ENCODE results near the gene KISS1R.

Gene KISS1R

GRCh38 chr19:920051-920864 is 3.1 kb downstream of the KISS1R start:
- peak in 1 of 2 donors; percentile 50 for DNase-seq (ENCODE audit: low read depth in 2 of 2)

DNA sequence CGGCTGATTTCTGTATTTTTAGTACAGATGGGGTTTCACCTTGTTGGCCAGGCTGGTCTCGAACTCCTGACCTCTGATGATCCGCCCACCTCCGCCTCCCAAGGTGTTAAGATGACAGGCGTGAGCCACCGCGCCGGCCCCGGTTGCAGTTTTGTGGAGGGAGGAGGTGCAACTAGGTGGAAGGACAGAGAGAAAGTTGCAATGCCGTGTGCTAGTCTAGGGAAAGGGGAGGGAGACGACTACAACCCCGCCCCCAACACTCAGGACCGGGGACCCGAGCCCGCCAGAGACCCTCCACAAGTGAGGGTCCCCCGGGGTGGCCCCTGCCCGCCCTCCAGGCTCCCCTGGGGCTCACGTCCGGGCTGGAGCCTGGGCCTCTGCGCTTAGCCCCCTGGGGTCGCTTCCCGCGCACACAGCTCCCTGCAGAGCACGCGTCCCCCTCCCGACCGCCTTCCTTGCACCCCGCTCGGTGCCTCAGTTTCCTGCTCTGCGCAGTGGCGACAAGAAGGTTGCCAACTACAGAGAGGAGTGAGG is 7.5 kb downstream of the KISS1R start:
- no peak for DNase-seq (ENCODE audit: low read depth in 2 of 2)

GRCh38 chr19:925087-925525 is 8.0 kb downstream of the KISS1R start:
- DNase-seq (ENCODE audit: low read depth in 2 of 2), result no peak

- DNase-seq (ENCODE audit: low read depth in 2 of 2), result peak; percentile 41 to 56
Measured at GRCh38 chr19:925526-926322, 8.6 kb downstream of the KISS1R start, which contains the start of gene ARID3A. Gene ARID3A (plus strand): TSS chr19:926035. CDS start chr19:929529, 3,494 bp downstream.

DNA sequence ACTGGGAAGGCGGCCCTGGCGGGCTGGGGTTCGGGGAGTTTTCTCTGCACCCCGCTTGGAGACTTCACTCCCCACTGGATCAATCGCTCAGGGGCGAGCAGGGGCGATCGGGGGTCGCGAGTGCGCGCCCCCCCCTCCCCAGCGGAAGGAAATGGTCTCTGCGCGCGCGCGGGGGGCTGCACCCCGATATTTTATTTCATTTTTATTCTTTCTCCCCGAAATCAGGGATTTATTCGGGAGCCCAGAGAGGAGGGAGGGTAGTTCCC is 9.1 kb downstream of the KISS1R start:
- no peak for DNase-seq (ENCODE audit: low read depth in 2 of 2)

DNA sequence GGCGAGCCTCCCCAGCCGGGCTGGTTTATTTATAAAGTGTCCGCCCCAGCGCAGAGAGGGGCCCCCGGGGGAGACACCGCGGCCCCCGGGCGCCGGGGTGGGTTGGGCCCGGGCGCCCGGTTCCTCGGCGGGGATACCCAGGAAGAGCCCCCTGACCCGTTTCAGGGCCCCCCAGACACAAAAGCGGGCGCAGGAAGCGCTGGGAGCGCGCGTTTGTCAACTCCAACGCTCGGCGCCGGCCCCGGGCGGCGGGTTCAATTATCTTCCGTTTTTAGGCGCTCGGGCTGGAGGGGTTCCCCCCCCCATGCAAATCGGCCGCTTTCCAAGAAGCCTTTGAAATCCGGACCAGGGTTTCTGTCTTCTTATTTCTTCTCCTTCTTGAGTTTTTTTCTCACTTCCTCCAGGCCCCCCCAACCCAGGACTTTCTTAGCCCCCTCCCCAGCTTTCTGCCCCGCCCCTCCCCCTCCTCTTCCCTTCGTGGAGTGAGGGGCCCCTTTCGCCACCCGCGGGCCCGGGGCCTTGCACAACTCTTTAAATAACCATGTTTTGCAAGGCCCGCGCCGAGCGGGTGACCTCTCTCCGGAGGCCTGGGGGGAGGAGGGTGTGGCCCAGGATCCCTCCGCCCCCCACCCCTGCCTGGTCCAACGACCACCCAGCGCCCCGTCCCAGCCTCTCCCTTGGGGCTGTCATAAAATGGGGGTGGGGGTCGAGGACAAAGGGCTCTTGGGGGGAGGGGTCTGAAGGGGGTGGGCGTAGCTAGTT is 9.6 kb downstream of the KISS1R start:
- no peak for DNase-seq (ENCODE audit: low read depth in 2 of 2)

- no peak for DNase-seq (ENCODE audit: low read depth in 2 of 2)
Measured at GRCh38 chr19:927351-927779, 10.2 kb downstream of the KISS1R start.

GRCh38 chr19:927780-928401 is 10.8 kb downstream of the KISS1R start:
- DNase-seq (ENCODE audit: low read depth in 2 of 2), result no peak

GRCh38 chr19:928471-929202 is 11.5 kb downstream of the KISS1R start:
- no peak for DNase-seq (ENCODE audit: low read depth in 2 of 2)

DNA sequence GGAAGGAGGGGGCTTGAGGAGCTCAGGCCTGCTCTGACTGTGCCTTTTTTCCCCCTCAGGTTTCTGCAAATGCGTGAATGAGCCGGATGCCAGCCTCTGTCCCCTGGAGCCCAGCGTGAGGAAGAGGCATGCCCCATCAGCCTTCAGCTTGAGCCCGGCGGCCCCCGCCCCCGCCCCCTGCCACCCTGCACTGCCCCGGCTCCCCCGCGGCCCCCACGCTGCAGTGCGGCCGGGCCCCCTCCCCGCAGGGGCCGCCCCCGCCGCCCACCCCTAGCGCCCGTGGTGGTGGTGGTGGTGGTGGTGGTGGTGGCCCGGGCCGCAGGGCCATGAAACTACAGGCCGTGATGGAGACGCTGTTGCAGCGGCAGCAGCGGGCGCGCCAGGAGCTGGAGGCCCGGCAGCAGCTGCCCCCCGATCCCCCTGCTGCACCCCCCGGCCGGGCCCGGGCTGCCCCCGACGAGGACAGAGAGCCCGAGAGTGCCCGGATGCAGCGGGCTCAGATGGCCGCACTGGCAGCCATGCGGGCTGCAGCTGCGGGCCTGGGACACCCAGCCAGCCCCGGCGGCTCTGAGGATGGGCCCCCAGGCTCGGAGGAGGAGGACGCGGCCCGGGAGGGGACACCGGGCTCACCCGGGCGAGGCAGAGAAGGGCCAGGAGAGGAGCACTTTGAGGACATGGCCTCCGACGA is 12.2 kb downstream of the KISS1R start:
- DNase-seq (ENCODE audit: low read depth in 2 of 2), result no peak

- DNase-seq (ENCODE audit: low read depth in 2 of 2), result no peak
Measured at GRCh38 chr19:929891-930258, 12.7 kb downstream of the KISS1R start.

- DNase-seq (ENCODE audit: low read depth in 2 of 2), result no peak
Measured at GRCh38 chr19:931860-932647, 14.9 kb downstream of the KISS1R start.

DNA sequence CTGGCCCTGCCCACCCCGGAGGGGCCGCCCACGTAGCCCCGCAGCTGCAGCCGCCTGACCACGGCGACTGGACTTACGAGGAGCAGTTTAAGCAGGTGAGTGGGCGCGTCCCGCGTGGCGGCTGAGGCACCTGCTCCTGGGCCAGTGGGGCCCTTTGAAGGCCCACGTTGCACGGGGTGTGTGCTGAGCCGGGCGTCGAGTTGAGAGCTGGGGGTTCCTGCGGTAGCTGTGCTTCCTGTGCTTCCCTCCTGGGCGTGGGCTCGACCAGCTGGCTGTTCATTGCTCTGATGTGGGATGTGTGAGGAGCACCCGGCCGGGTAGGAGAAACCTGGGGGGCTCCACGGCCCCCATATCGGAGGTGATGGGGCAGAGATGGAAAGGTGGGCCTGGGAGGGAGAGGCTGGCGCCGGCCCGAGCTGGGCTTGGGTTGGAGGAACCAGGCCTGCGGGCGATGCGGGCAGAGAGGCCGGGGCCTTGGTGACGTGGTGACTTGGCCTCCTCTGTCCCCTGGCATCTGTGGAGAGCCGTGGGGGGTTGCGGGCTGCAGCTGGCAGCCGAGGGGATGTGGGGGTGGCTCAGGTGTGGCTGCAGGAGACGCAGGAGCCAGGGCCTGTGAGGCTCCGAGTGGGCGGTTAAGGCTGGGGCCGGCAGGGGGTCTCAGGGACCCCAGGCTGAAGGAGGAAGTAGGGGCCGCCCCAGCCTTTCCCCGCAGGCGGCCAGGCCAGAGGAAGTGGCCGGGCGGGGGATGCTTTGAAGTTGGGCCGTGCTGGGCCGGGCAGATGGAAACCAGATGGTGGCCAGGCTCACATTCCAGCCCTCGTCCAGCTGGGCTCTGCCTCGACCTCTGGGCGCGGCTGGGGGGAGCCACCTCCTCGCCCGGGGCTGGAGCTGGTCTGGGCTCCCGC is 15.8 kb downstream of the KISS1R start:
- no peak for DNase-seq (ENCODE audit: low read depth in 2 of 2)

DNA sequence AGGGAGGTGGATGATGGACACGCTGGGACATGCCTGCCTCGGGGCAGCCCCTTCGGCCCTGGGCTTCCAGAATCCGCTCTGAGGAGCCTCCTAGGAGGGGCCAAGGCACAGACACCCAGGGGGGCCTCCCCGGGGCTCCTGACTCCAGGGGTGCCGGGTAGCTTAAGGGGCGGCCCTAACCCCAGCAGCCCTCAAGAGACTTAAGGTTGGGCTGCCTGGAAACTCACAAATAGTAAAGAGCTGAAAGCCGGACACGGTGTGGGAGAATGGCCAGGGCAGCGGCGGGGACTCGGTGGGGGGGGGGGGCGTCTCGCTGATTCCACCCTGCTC is 16.4 kb downstream of the KISS1R start:
- no peak for DNase-seq (ENCODE audit: low read depth in 2 of 2)

DNA sequence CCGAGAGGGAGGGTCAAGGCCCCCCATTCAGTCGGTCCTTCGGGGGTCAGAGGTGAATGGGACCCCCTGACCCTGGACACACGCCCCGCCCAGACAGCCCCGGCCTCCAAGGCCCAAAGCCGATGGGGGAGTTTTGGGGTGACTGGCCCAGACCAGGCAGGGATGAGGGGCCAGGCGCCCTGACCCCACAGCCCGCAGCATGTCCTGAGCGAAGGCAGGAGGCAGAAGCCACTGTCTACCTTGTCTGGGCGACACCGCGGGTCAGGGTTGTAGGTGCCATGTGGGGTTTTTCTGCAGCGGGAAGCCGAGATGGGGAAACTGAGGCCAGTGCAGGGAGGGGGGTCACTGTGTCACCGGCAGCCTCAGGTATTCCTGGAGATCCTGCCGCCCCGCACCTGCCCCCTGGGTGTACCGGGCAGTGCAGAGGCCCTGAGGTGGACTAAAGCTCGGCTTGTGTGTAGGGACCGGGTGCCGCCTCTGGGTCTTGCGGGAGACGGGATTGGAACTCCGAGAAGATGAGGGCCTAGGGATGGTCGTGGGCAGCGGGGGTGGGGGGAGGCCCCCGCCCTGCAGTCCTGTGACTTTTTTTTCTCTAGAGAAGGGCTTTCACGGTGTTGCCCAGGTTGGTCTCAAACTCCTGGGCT is 17.2 kb downstream of the KISS1R start:
- DNase-seq (ENCODE audit: low read depth in 2 of 2), result no peak

DNA sequence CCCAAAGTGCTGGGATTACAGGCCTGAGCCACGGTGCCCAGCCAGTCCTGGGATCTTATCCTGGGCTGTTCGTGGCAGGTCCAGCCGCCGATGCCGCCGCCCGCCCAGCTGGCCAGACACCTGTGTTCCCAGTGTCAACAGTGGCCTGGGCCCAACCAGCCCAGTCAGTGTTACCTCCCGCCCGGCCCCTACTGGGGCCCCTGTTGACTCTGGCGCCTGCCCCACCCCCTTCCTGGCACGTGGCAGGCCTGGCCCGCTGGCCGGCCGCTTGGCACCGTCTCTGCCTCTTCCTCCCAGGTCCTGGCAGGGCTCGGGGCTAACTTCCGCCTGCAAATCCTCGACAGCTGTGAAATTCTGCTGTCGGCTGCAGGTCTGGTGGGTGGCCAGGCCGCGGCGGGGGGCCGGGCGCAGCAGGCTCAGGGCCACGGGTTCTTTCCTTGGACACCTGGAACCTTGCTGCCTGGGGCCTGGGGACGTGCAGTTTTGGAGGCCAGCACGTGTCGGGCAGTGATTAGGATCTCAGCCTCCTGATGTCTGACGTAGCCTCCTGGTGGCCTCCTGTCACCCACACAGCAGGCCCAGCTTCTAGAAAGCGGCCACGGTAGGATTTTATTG is 17.8 kb downstream of the KISS1R start:
- DNase-seq (ENCODE audit: low read depth in 2 of 2), result no peak

- DNase-seq (ENCODE audit: low read depth in 2 of 2), result no peak
Measured at GRCh38 chr19:936175-936546, 19.0 kb downstream of the KISS1R start.

GRCh38 chr19:937259-937694 is 20.1 kb downstream of the KISS1R start:
- DNase-seq (ENCODE audit: low read depth in 2 of 2), result no peak

Measured in stimulated activated CD8-positive, alpha-beta memory T cell treated with anti-CD3 and anti-CD28 coated beads, Interleukin-2, amount 100 ng/mL, for 1 hour (primary cell).